ENCODE results near the gene MAP3K14.

The MAP3K14 gene

GRCh38 chr17:45339646-45340605, 23.1 kb upstream of the MAP3K14 start:
- DNase-seq (ENCODE audit: extremely low read depth in 1 of 2, low read depth in 1 of 2), result no peak

- DNase-seq (ENCODE audit: extremely low read depth in 1 of 2, low read depth in 1 of 2), result no peak
Observed at GRCh38 chr17:45338996-45339535, 22.2 kb upstream of the MAP3K14 start.

GRCh38 chr17:45338023-45338781, 21.4 kb upstream of the MAP3K14 start:
- no peak for DNase-seq (ENCODE audit: extremely low read depth in 1 of 2, low read depth in 1 of 2)

- DNase-seq (ENCODE audit: extremely low read depth in 1 of 2, low read depth in 1 of 2), result no peak
Observed at GRCh38 chr17:45336390-45337182, 19.8 kb upstream of the MAP3K14 start.

- DNase-seq (ENCODE audit: extremely low read depth in 1 of 2, low read depth in 1 of 2), result no peak
Observed at GRCh38 chr17:45335721-45336120, 18.9 kb upstream of the MAP3K14 start.

GRCh38 chr17:45334701-45335677, 18.2 kb upstream of the MAP3K14 start:
- DNase-seq (ENCODE audit: extremely low read depth in 1 of 2, low read depth in 1 of 2), result no peak

GRCh38 chr17:45334231-45334630, 17.4 kb upstream of the MAP3K14 start:
- no peak for DNase-seq (ENCODE audit: extremely low read depth in 1 of 2, low read depth in 1 of 2)

- DNase-seq (ENCODE audit: extremely low read depth in 1 of 2, low read depth in 1 of 2), result no peak
Observed at GRCh38 chr17:45333702-45334092, 16.9 kb upstream of the MAP3K14 start.

GRCh38 chr17:45332989-45333701, 16.3 kb upstream of the MAP3K14 start:
- no peak for DNase-seq (ENCODE audit: extremely low read depth in 1 of 2, low read depth in 1 of 2)

GRCh38 chr17:45332505-45332904, 15.7 kb upstream of the MAP3K14 start:
- DNase-seq (ENCODE audit: extremely low read depth in 1 of 2, low read depth in 1 of 2), result no peak

- DNase-seq (ENCODE audit: extremely low read depth in 1 of 2, low read depth in 1 of 2), result no peak
Observed at GRCh38 chr17:45326626-45327025, 9.8 kb upstream of the MAP3K14 start.

GRCh38 chr17:45325810-45326209, 9.0 kb upstream of the MAP3K14 start:
- no peak for DNase-seq (ENCODE audit: extremely low read depth in 1 of 2, low read depth in 1 of 2)

- no peak for DNase-seq (ENCODE audit: extremely low read depth in 1 of 2, low read depth in 1 of 2)
Observed at GRCh38 chr17:45324336-45324735, 7.5 kb upstream of the MAP3K14 start.

- DNase-seq (ENCODE audit: extremely low read depth in 1 of 2, low read depth in 1 of 2), result no peak
Observed at GRCh38 chr17:45322168-45322567, 5.3 kb upstream of the MAP3K14 start.

GRCh38 chr17:45320931-45321461, 4.2 kb upstream of the MAP3K14 start:
- no peak for DNase-seq (ENCODE audit: extremely low read depth in 1 of 2, low read depth in 1 of 2)

- no peak for DNase-seq (ENCODE audit: extremely low read depth in 1 of 2, low read depth in 1 of 2)
Observed at GRCh38 chr17:45320349-45320930, 3.6 kb upstream of the MAP3K14 start.

GRCh38 chr17:45319239-45319703, 2.5 kb upstream of the MAP3K14 start:
- no peak for DNase-seq (ENCODE audit: extremely low read depth in 1 of 2, low read depth in 1 of 2)

- no peak for DNase-seq (ENCODE audit: extremely low read depth in 1 of 2, low read depth in 1 of 2)
Observed at GRCh38 chr17:45318561-45319230, 1.9 kb upstream of the MAP3K14 start.

Measured in activated CD8-positive, alpha-beta memory T cell treated with anti-CD3 and anti-CD28 coated beads for 1 hour (primary cell).